Stimulated activated CD8-positive, alpha-beta memory T cell treated with anti-CD3 and anti-CD28 coated beads, Interleukin-7, amount 100 ng/mL, for 24 hours (primary cell): ENCODE results near the gene DCP2.

Source experiments
- DNase-seq: peaks from one replicate; pipeline ENCODE4 v3.0.0-alpha.2; 2020; ENCODE audit warnings: low read depth

DCP2 gene

GRCh38 chr5:113022661-113023060 is 46.1 kb downstream of the DCP2 start:
- DNase-seq, result no peak

- DNase-seq, result no peak
These were observed 47.6 kb downstream of the DCP2 start for GRCh38 chr5:113024076-113024697.

- no peak for DNase-seq
These were observed 49.0 kb downstream of the DCP2 start for GRCh38 chr5:113025596-113025995.

GRCh38 chr5:113026211-113026610 is 49.6 kb downstream of the DCP2 start:
- DNase-seq, result no peak

GRCh38 chr5:113027015-113027414 is 50.4 kb downstream of the DCP2 start:
- DNase-seq, result no peak

- no peak for DNase-seq
These were observed 50.8 kb downstream of the DCP2 start for GRCh38 chr5:113027431-113027830.

GRCh38 chr5:113029614-113030013 is 53.0 kb downstream of the DCP2 start:
- no peak for DNase-seq

- DNase-seq, result no peak
These were observed 54.5 kb downstream of the DCP2 start for GRCh38 chr5:113031104-113031503.

- DNase-seq, result no peak
These were observed 55.0 kb downstream of the DCP2 start for GRCh38 chr5:113031557-113031956.

- DNase-seq, result no peak
These were observed 57.7 kb downstream of the DCP2 start for GRCh38 chr5:113034182-113034773.

GRCh38 chr5:113035096-113035495 is 58.5 kb downstream of the DCP2 start:
- no peak for DNase-seq

- no peak for DNase-seq
These were observed 59.7 kb downstream of the DCP2 start for GRCh38 chr5:113036321-113036720.

GRCh38 chr5:113036826-113037225 is 60.2 kb downstream of the DCP2 start:
- no peak for DNase-seq

- no peak for DNase-seq
These were observed 61.5 kb downstream of the DCP2 start for GRCh38 chr5:113038136-113038535.

- no peak for DNase-seq
These were observed 62.1 kb downstream of the DCP2 start for GRCh38 chr5:113038714-113039113.

GRCh38 chr5:113039229-113039933 is 62.8 kb downstream of the DCP2 start:
- no peak for DNase-seq

- no peak for DNase-seq
These were observed 63.3 kb downstream of the DCP2 start for GRCh38 chr5:113039934-113040285.

GRCh38 chr5:113040672-113041260 is 64.2 kb downstream of the DCP2 start:
- DNase-seq, result no peak

GRCh38 chr5:113042491-113043243 is 66.1 kb downstream of the DCP2 start:
- DNase-seq, result no peak

GRCh38 chr5:113043491-113043931 is 66.9 kb downstream of the DCP2 start:
- no peak for DNase-seq

- no peak for DNase-seq
These were observed 68.3 kb downstream of the DCP2 start for GRCh38 chr5:113044776-113045465.

- DNase-seq, result no peak
These were observed 70.6 kb downstream of the DCP2 start for GRCh38 chr5:113047234-113047633.
